CD4-positive, alpha-beta T cell treated with Interleukin-1 beta for 1 hour (primary cell): ENCODE data around the gene YKT6.

Experiments used
- DNase-seq, 2 donors: peaks; one replicate each; pipeline ENCODE4 v3.0.0-alpha.2; 2020 to 2022

The YKT6 gene

GRCh38 chr7:44220358-44221112 is 19.8 kb downstream of the YKT6 start:
- DNase-seq: no peak

- DNase-seq: no peak
These were observed 20.5 kb downstream of the YKT6 start for GRCh38 chr7:44221231-44221791.

GRCh38 chr7:44222074-44222473 is 21.3 kb downstream of the YKT6 start:
- no peak for DNase-seq

GRCh38 chr7:44222776-44223261 is 22.0 kb downstream of the YKT6 start:
- DNase-seq: no peak

DNA sequence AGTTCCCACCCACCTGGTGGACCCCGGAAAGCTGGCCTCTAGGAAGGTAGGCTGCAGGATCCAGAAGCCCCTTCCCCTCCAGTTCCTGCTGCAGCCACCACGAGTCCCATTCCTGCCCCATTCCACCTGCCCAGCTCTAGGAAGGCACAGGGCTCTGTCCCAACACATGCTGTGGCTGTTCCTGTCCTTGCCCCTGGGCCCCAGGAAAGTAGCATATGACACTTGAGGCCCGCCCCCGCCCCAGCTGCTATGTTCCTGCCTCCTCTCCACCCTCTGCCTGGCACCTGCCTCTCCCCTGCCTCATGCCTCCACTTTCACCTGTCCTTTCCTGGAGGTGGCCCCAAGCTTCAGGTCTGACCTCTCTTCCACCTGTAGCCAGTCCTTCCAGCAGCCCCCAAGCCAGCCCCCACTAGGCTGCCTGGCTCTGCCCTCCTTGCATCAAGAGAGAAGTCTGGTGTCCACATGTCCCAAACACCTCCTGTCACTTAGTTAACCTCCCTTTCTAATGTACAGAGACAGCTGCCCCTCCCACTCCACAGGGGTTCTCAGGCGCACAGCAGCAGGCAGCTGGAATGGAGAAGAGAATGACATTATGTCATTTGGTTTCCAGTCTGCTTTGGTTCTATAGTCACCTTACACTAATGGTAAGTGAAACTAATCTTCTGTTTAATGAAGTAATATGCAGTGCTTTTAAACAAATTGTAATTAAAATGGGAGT is 22.7 kb downstream of the YKT6 start:
- no peak for DNase-seq

- DNase-seq: no peak
These were observed 23.5 kb downstream of the YKT6 start for GRCh38 chr7:44224080-44224973.

GRCh38 chr7:44224974-44225565 is 24.3 kb downstream of the YKT6 start:
- no peak for DNase-seq

DNA sequence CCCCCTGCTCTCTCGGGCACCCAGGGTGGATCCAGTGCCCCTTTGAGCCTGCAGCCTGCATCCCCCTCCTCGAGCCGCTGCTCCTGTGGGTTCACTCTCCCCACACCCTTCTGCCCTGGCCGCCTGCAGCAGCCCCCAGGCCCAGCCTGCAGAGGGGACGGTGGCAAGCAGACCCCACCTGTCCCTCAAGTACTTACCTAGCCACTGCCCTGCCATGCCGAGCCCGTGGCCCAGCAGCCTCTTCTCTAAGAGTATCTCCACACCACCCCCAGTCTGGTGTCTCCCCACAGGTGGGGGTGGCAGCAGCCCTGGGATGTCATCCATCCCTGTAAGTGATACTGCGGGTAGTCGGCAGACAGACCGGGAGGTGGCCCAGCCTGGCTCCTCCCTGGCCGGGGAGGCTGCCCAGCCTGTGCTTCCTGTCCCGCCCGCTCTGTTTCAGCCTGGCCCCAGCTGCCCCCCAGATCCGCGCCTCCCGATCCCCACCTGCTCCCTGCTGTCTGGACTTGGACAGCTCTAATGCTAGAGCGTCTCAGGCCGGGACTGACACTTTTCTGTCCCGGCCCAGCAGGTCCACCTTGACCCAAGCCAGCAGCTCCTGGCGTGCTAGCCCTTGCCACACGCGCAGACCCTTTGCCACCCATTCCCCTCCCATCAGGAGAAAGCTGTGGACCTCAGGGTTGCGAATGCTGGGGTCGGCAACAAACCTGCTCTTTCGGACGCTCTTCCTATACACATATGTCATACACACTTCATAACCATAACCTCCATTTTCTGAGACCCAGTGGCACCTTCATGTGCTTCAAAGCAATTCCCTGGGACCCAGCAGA is 25.0 kb downstream of the YKT6 start:
- no peak for DNase-seq

GRCh38 chr7:44226396-44226753 is 25.6 kb downstream of the YKT6 start:
- no peak for DNase-seq

DNA sequence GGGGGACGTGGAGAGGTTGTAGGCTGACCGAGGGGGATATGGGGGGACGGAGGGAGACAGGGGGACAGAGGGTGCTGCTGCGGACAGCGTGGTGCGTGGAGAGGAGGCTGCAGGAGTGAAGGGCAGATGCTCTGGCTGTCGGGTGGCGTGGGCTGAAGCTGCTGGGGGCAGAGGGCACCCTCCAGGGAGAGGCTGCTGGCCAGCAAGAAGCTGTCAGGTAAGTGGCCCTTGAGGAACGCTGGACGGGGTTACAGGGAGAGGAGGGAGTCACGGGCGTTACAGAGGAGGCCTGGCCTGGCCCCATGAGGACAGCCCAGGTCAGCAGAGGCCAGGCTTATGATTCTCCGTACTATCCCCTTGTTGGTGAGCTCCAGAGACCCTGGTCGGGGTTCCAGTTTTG is 27.1 kb downstream of the YKT6 start:
- DNase-seq: no peak

GRCh38 chr7:44228571-44229350 is 28.0 kb downstream of the YKT6 start:
- no peak for DNase-seq

GRCh38 chr7:44229546-44230105 is 28.8 kb downstream of the YKT6 start:
- DNase-seq: no peak

GRCh38 chr7:44230286-44230685 is 29.5 kb downstream of the YKT6 start:
- DNase-seq: no peak

- no peak for DNase-seq
These were observed 30.3 kb downstream of the YKT6 start for GRCh38 chr7:44231088-44231487.

GRCh38 chr7:44232396-44232795 is 31.6 kb downstream of the YKT6 start:
- DNase-seq: no peak

GRCh38 chr7:44232901-44233715 is 32.3 kb downstream of the YKT6 start:
- no peak for DNase-seq

- DNase-seq: no peak
These were observed 34.3 kb downstream of the YKT6 start for GRCh38 chr7:44235066-44235465.

- DNase-seq: no peak
These were observed 35.0 kb downstream of the YKT6 start for GRCh38 chr7:44235582-44236332.

DNA sequence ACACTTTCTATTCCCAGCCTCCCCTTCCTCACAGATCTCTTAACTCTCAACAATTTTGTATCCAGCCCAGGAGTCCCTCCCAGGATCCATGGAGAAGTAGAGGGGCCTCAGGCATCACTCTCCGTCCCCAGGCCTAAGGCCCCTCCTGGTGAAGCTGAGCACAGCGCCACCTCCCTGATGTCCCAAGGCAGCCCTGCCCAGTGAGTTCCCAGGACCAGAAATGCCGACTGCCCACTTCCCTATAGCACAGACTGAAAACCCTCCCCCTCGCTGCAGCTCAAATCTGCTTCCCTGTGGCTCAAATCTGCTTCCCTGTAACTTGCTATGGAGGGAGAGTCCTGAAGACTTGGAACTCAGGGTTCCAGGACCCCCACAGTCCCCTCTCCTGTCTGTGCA is 35.6 kb downstream of the YKT6 start:
- DNase-seq: no peak
